ENCODE data around the gene HLA-DMB. TPM values are rescaled to one million over a fixed set of nuclear protein-coding genes. Genes with fewer than 3 reads are reported as not detected.

HLA-DMB gene
- total RNA-seq, 4 donors from 2014 or later: 16.9 to 29.4 (median 22.4) TPM

DNA sequence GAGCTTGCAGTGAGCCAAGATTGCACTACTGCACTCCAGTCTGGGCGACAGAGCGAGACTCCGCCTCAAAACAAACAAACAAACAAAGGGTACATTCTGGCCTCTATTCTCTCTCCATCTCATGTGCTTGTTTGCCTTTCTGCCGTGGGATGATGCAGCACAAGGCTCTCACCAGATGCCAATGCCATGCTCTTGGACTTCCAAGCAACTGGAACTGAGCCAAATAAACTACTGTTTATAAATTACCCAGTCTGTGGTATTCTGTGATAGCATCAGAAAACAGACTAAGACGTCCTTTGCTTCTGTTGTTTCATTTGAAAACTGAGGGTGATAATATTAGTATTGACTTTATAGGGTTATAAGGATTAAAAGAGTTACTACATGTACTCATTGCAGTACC is 23.9 kb upstream of the HLA-DMB start:
- H3K4me1 ChIP-seq: peaks cover 0 to 5% of the 10 kb centered on the region in 2 donors
- no peaks in the 10 kb centered on the region for H3K9me3 ChIP-seq
- H3K27me3 ChIP-seq: no peaks in the 10 kb centered on the region
- no peak overlapping the region for H3K4me3 ChIP-seq
- DNase-seq: no peak
- H3K27ac ChIP-seq: no peak overlapping the region
- intact Hi-C loops (cut with DNase I; ENCODE audit: low total_unique reads): no loop called here
- TF ChIP-seq POLR2A (IDR thresholded peaks at IDR 0.05) (no peak), CTCF (IDR thresholded peaks at IDR 0.05) (no peak)
- H3K36me3 ChIP-seq: no peaks in the 10 kb centered on the region

GRCh38 chr6:32963866-32964265 is 23.0 kb upstream of the HLA-DMB start:
- no peaks in the 10 kb centered on the region for H3K36me3 ChIP-seq
- intact Hi-C loops (cut with DNase I; ENCODE audit: low total_unique reads): no loop called here
- H3K9me3 ChIP-seq: no peaks in the 10 kb centered on the region
- TF ChIP-seq POLR2A (IDR thresholded peaks at IDR 0.05) (no peak), CTCF (IDR thresholded peaks at IDR 0.05) (no peak)
- DNase-seq: no peak
- no peaks in the 10 kb centered on the region for H3K27me3 ChIP-seq
- peaks cover 0 to 5% of the 10 kb centered on the region in 2 donors for H3K4me1 ChIP-seq
- no peak overlapping the region for H3K27ac ChIP-seq
- H3K4me3 ChIP-seq: no peak overlapping the region

- no peak for DNase-seq
- no peak for TF ChIP-seq POLR2A (IDR thresholded peaks at IDR 0.05)
- no peak for TF ChIP-seq CTCF (IDR thresholded peaks at IDR 0.05)
- intact Hi-C loops (cut with DNase I; ENCODE audit: low total_unique reads): no loop called here
- Histone ChIP-seq H3K27me3 (no peaks in the 10 kb centered on the region), H3K36me3 (no peaks in the 10 kb centered on the region), H3K9me3 (no peaks in the 10 kb centered on the region), H3K27ac (no peak overlapping the region), H3K4me3 (no peak overlapping the region), H3K4me1 (peaks cover 0 to 5% of the 10 kb centered on the region in 2 donors)
These were observed 21.5 kb upstream of the HLA-DMB start for GRCh38 chr6:32962213-32962826.

DNA sequence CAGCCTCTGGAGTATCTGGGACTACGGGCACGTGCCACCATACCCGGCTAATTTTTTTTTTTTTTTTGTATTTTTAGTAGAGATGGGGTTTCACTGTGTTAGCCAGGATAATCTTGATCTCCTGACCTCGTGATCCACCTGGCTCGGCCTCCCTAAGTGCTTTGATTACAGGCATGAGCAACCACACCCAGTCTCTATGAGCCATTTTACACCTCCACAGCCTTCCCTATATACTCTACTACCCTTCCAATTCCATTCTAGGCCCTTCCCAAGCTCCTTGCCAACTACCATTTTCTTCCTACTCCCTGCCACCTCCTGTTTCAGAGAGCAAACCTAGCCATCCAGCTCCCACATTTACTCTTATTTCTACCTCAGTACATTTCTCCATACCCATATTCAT is 19.7 kb upstream of the HLA-DMB start:
- intact Hi-C loops (cut with DNase I; ENCODE audit: low total_unique reads): no loop called here

DNA sequence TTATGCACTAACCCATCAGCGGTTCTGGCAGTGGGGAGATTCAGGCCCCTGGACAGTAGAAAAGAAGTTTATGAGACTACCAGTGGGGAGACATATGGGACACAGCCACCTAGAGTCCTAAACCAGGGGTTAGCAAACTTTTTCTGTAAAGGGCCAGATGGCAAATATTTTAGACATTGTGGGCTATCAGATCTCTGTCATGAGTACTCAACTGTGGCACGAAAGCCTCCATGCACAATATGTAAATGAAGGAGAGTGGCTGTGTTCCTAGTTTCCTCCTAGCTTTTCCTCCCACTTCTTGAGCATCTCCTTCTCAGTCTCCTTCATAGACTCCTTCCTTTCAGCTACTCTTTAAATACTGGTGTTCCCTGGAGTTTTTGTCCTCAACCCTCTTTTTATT is 15.3 kb upstream of the HLA-DMB start:
- no peak for TF ChIP-seq CTCF (IDR thresholded peaks at IDR 0.05)
- no peak for TF ChIP-seq POLR2A (IDR thresholded peaks at IDR 0.05)
- Histone ChIP-seq H3K4me3 (no peak overlapping the region), H3K27me3 (no peaks in the 10 kb centered on the region), H3K27ac (no peak overlapping the region), H3K9me3 (no peaks in the 10 kb centered on the region), H3K36me3 (no peaks in the 10 kb centered on the region), H3K4me1 (peaks cover 0 to 6% of the 10 kb centered on the region in 2 donors)
- intact Hi-C loops (cut with DNase I; ENCODE audit: low total_unique reads): no loop called here
- no peak for DNase-seq

More for the DNA sequence above, 19.7 kb upstream of the HLA-DMB start:
- Histone ChIP-seq H3K4me3 (no peak overlapping the region), H3K27me3 (no peaks in the 10 kb centered on the region), H3K27ac (no peak overlapping the region), H3K9me3 (no peaks in the 10 kb centered on the region), H3K4me1 (no peaks in the 10 kb centered on the region), H3K36me3 (no peaks in the 10 kb centered on the region)
- no peak for TF ChIP-seq POLR2A (IDR thresholded peaks at IDR 0.05)
- no peak for TF ChIP-seq CTCF (IDR thresholded peaks at IDR 0.05)
- no peak for DNase-seq

All from uterus (tissue), 4 donors.